WTC11 (cell line): ENCODE results near the gene PIGZ. TPM values are rescaled to one million over a fixed set of nuclear protein-coding genes. Genes with fewer than 3 reads are reported as not detected.

Source experiments
- ATAC-seq: fragments of 200-7000 bp; cut with Tn5 transposase; 2 replicates; pipeline ENCODE4 v1.10.0; 2021; ENCODE audit warnings: mild to moderate bottlenecking, moderate library complexity
- CTCF ChIA-PET: fragments of 300-600 bp; sonication (Branson Sonifier 250); formaldehyde crosslinking; loops from one replicate; lab custom pipeline; 2021; ENCODE audit warnings: antibody characterized with exemption; lab: Charles Lee
- POLR2A ChIA-PET: fragments of 350-600 bp; sonication (Branson Sonifier 250); formaldehyde crosslinking; loops from one replicate; lab custom pipeline; 2021; ENCODE audit warnings: antibody characterized with exemption; lab: Charles Lee
- DNase-seq: peaks from one replicate; pipeline ENCODE4 v3.0.0; 2021; ENCODE audit warnings: low spot score
- H3K27ac Mint-ChIP-seq: 2 replicates; pipeline ENCODE4 v1.8.0; 2021; ENCODE audit warnings: mixed read lengths
- H3K27me3 Mint-ChIP-seq: 2 replicates; pipeline ENCODE4 v1.8.0; 2021; ENCODE audit warnings: low read depth, mild to moderate bottlenecking, moderate library complexity, mixed read lengths
- H3K36me3 Mint-ChIP-seq: 2 replicates; pipeline ENCODE4 v1.8.0; 2021; ENCODE audit warnings: mixed read lengths
- H3K4me1 Mint-ChIP-seq: 2 replicates; pipeline ENCODE4 v1.8.0; 2022; ENCODE audit warnings: mixed read lengths
- H3K4me3 Mint-ChIP-seq: 2 replicates; pipeline ENCODE4 v1.8.0; 2021; ENCODE audit warnings: mild to moderate bottlenecking, moderate library complexity, mixed read lengths
- H3K9me3 Mint-ChIP-seq: 2 replicates; pipeline ENCODE4 v1.8.0; 2021; ENCODE audit warnings: mixed read lengths
- CBFB ChIP-seq: sonication (generic); formaldehyde crosslinking; IDR thresholded peaks from 2 replicates; pipeline ENCODE4 v1.8.1; 2022; ENCODE audit warnings: mild to moderate bottlenecking, low read depth, missing genetic modification reagents
- CDX4 ChIP-seq: fragments of 250-450 bp; sonication (Bioruptor Pico); IDR thresholded peaks from 2 replicates; pipeline ENCODE4 v1.9.0; 2021; ENCODE audit warnings: moderate library complexity, mild to moderate bottlenecking, inconsistent platforms, borderline replicate concordance
- EMX1 ChIP-seq: fragments of 250-450 bp; sonication (Bioruptor Pico); IDR thresholded peaks from 2 replicates; pipeline ENCODE4 v1.8.0; 2021; ENCODE audit warnings: mild to moderate bottlenecking
- ESRRA ChIP-seq: sonication (generic); formaldehyde crosslinking; IDR thresholded peaks from 2 replicates; pipeline ENCODE4 v1.8.1; 2022; ENCODE audit warnings: mild to moderate bottlenecking, missing genetic modification reagents, borderline replicate concordance
- GRHL2 ChIP-seq: fragments of 250-450 bp; sonication (Bioruptor Pico); IDR thresholded peaks from 2 replicates; pipeline ENCODE4 v1.8.0; 2022; ENCODE audit warnings: mild to moderate bottlenecking, moderate library complexity; ENCODE audit not compliant: insufficient replicate concordance, severe bottlenecking
- NR3C1 ChIP-seq: sonication (generic); formaldehyde crosslinking; conservative IDR thresholded peaks from 2 replicates; pipeline ENCODE4 v1.8.1; 2023; ENCODE audit warnings: low read depth, mild to moderate bottlenecking, missing genetic modification reagents
- OVOL2 ChIP-seq: fragments of 250-450 bp; sonication (Bioruptor Pico); IDR thresholded peaks from 2 replicates; pipeline ENCODE4 v1.9.0; 2021; ENCODE audit warnings: mild to moderate bottlenecking, borderline replicate concordance
- PRRX2 ChIP-seq: fragments of 250-450 bp; sonication (Bioruptor Pico); IDR thresholded peaks from 2 replicates; pipeline ENCODE4 v1.8.0; 2021; ENCODE audit warnings: mild to moderate bottlenecking
- RORB ChIP-seq: fragments of 250-450 bp; sonication (Bioruptor Pico); IDR thresholded peaks from 2 replicates; pipeline ENCODE4 v1.9.0; 2021; ENCODE audit warnings: mild to moderate bottlenecking
- SMAD3 ChIP-seq: sonication (generic); formaldehyde crosslinking; IDR thresholded peaks from 2 replicates; pipeline ENCODE4 v1.8.0; 2022; ENCODE audit warnings: missing genetic modification reagents, mild to moderate bottlenecking, borderline replicate concordance
- SMAD4 ChIP-seq: sonication (generic); formaldehyde crosslinking; IDR thresholded peaks from 2 replicates; pipeline ENCODE4 v1.8.0; 2022; ENCODE audit warnings: mild to moderate bottlenecking, missing genetic modification reagents
- STAT6 ChIP-seq: sonication (generic); formaldehyde crosslinking; conservative IDR thresholded peaks from 2 replicates; pipeline ENCODE4 v1.8.1; 2023; ENCODE audit warnings: mild to moderate bottlenecking, low read depth, missing genetic modification reagents, moderate library complexity
- TEAD1 ChIP-seq: sonication (generic); formaldehyde crosslinking; IDR thresholded peaks from 2 replicates; pipeline ENCODE4 v1.8.0; 2022; ENCODE audit warnings: mild to moderate bottlenecking, missing genetic modification reagents
- TEAD4 ChIP-seq: sonication (generic); formaldehyde crosslinking; IDR thresholded peaks from 2 replicates; pipeline ENCODE4 v1.8.0; 2022; ENCODE audit warnings: mild to moderate bottlenecking, missing genetic modification reagents
- ZBTB43 ChIP-seq: sonication (generic); formaldehyde crosslinking; IDR thresholded peaks from 2 replicates; pipeline ENCODE4 v1.8.1; 2023; ENCODE audit warnings: mild to moderate bottlenecking, missing genetic modification reagents
- ZNF121 ChIP-seq: sonication (generic); formaldehyde crosslinking; IDR thresholded peaks from 2 replicates; pipeline ENCODE4 v1.8.0; 2023; ENCODE audit warnings: missing genetic modification reagents
- ZNF317 ChIP-seq: sonication (generic); formaldehyde crosslinking; IDR thresholded peaks from 2 replicates; pipeline ENCODE4 v1.8.1; 2023; ENCODE audit warnings: low read depth, mild to moderate bottlenecking, moderate library complexity, missing genetic modification reagents, borderline replicate concordance
- ZNF396 ChIP-seq: fragments of 250-450 bp; sonication (Bioruptor Pico); IDR thresholded peaks from 2 replicates; pipeline ENCODE4 v1.8.0; 2021; ENCODE audit warnings: mild to moderate bottlenecking, moderate library complexity, borderline replicate concordance
- ZNF416 ChIP-seq: fragments of 250-450 bp; sonication (Bioruptor Pico); IDR thresholded peaks from 2 replicates; pipeline ENCODE4 v1.9.0; 2021; ENCODE audit warnings: mild to moderate bottlenecking, inconsistent platforms
- ZNF423 ChIP-seq: fragments of 250-450 bp; sonication (Bioruptor Pico); IDR thresholded peaks from 2 replicates; pipeline ENCODE4 v2.1.2; 2022; ENCODE audit warnings: mild to moderate bottlenecking, moderate library complexity
- ZNF671 ChIP-seq: fragments of 250-450 bp; sonication (Bioruptor Pico); IDR thresholded peaks from 2 replicates; pipeline ENCODE4 v1.8.0; 2021; ENCODE audit warnings: mild to moderate bottlenecking
- total RNA-seq: library from RNA; stranded (reverse); gene quantifications from 3 replicates; pipeline ENCODE4 v1.2.3, GENCODE V29; 2021
- TF ChIP-seq, protein P1 (sequence below): sonication (generic); formaldehyde crosslinking; IDR thresholded peaks from 2 replicates; pipeline ENCODE4 v1.8.0; 2023; ENCODE audit warnings: missing genetic modification reagents, mild to moderate bottlenecking, borderline replicate concordance
- TF ChIP-seq, protein P2 (sequence below): fragments of 250-450 bp; sonication (Bioruptor Pico); IDR thresholded peaks from 2 replicates; pipeline ENCODE4 v1.9.0; 2021; ENCODE audit warnings: mild to moderate bottlenecking

PIGZ gene
- total RNA-seq, 1 experiment from 2014 or later = 0.37 TPM

DNA sequence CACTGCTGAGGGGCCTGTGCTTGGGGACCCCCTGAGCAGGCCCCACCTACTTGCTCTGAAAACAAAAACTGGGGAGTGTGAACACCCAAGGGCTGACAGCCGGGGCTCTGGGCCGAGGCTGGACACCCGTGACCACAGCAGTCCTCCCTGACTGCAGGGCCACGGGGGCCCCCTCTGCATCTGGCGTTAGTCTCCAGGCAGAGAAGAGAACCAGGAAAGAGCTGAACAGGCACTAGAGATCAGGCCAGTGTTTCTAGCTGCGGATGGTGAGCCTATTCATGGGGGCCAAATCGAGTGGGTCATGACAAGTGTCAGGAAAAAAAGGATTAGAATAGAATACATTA, 43.9 kb upstream of the PIGZ start (continued):
- TF ChIP-seq, protein P1, sequence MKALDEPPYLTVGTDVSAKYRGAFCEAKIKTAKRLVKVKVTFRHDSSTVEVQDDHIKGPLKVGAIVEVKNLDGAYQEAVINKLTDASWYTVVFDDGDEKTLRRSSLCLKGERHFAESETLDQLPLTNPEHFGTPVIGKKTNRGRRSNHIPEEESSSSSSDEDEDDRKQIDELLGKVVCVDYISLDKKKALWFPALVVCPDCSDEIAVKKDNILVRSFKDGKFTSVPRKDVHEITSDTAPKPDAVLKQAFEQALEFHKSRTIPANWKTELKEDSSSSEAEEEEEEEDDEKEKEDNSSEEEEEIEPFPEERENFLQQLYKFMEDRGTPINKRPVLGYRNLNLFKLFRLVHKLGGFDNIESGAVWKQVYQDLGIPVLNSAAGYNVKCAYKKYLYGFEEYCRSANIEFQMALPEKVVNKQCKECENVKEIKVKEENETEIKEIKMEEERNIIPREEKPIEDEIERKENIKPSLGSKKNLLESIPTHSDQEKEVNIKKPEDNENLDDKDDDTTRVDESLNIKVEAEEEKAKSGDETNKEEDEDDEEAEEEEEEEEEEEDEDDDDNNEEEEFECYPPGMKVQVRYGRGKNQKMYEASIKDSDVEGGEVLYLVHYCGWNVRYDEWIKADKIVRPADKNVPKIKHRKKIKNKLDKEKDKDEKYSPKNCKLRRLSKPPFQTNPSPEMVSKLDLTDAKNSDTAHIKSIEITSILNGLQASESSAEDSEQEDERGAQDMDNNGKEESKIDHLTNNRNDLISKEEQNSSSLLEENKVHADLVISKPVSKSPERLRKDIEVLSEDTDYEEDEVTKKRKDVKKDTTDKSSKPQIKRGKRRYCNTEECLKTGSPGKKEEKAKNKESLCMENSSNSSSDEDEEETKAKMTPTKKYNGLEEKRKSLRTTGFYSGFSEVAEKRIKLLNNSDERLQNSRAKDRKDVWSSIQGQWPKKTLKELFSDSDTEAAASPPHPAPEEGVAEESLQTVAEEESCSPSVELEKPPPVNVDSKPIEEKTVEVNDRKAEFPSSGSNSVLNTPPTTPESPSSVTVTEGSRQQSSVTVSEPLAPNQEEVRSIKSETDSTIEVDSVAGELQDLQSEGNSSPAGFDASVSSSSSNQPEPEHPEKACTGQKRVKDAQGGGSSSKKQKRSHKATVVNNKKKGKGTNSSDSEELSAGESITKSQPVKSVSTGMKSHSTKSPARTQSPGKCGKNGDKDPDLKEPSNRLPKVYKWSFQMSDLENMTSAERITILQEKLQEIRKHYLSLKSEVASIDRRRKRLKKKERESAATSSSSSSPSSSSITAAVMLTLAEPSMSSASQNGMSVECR (CRISPR knock-in tag) = no peak
- TF ChIP-seq ZNF423 (no peak), TEAD4 (CRISPR knock-in tag) (no peak), PRRX2 (CRISPR knock-in tag) (no peak), SMAD3 (CRISPR knock-in tag) (no peak), TEAD1 (CRISPR knock-in tag) (no peak), ZNF121 (no peak)
- TF ChIP-seq, protein P2, sequence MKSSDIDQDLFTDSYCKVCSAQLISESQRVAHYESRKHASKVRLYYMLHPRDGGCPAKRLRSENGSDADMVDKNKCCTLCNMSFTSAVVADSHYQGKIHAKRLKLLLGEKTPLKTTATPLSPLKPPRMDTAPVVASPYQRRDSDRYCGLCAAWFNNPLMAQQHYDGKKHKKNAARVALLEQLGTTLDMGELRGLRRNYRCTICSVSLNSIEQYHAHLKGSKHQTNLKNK (CRISPR knock-in tag) = no peak

GRCh38 chr3:197011780-197012539, 43.3 kb upstream of the PIGZ start:
- no peaks in the 10 kb centered on the region for H3K36me3 Mint-ChIP-seq
- no peak; the same call in 1 of the 2 replicates for ATAC-seq
- no peaks in the 10 kb centered on the region; the same call in 1 of the 2 replicates for H3K27me3 Mint-ChIP-seq
- TF ChIP-seq GRHL2 (CRISPR knock-in tag) = no peak
- no peak for TF ChIP-seq ZNF317 (CRISPR knock-in tag)
- TF ChIP-seq CBFB = no peak
- no peak for DNase-seq
- no peaks in the 10 kb centered on the region for H3K9me3 Mint-ChIP-seq
- H3K27ac Mint-ChIP-seq = no peak overlapping the region
- no peak overlapping the region for H3K4me3 Mint-ChIP-seq
- no peaks in the 10 kb centered on the region for H3K4me1 Mint-ChIP-seq
- CTCF ChIA-PET = interaction anchor here (1.5 kb wide), 1 partner anchor 9 kb away, joined by 6 read pairs; no protein-coding TSS in a partner anchor
- POLR2A ChIA-PET = no interaction called here

GRCh38 chr3:197010556-197011351, 42.1 kb upstream of the PIGZ start:
- H3K4me3 Mint-ChIP-seq = no peak overlapping the region
- ATAC-seq (no peak), DNase-seq (no peak)
- H3K9me3 Mint-ChIP-seq = no peaks in the 10 kb centered on the region
- H3K27ac Mint-ChIP-seq = no peak overlapping the region
- H3K27me3 Mint-ChIP-seq = no peaks in the 10 kb centered on the region; the same call in 1 of the 2 replicates
- no peaks in the 10 kb centered on the region for H3K4me1 Mint-ChIP-seq
- POLR2A ChIA-PET = no interaction called here
- H3K36me3 Mint-ChIP-seq = no peaks in the 10 kb centered on the region
- CTCF ChIA-PET = no interaction called here
- TF ChIP-seq SMAD4 (no peak), STAT6 (CRISPR knock-in tag) (no peak), ESRRA (CRISPR knock-in tag) (no peak), CDX4 (no peak), ZBTB43 (CRISPR knock-in tag) (no peak), NR3C1 (CRISPR knock-in tag) (no peak), ZNF671 (no peak), RORB (CRISPR knock-in tag) (no peak), CBFB (no peak), EMX1 (CRISPR knock-in tag) (no peak), ZNF416 (no peak), OVOL2 (CRISPR knock-in tag) (no peak), ZNF396 (no peak)
- TF ChIP-seq, protein P2 (CRISPR knock-in tag) = no peak
